ENCODE results near the gene MMP12.

Gene MMP12

GRCh38 chr11:102850973-102851745, 23.6 kb downstream of the MMP12 start:
- DNase-seq (ENCODE audit: low spot score): peak; percentile 86

DNA sequence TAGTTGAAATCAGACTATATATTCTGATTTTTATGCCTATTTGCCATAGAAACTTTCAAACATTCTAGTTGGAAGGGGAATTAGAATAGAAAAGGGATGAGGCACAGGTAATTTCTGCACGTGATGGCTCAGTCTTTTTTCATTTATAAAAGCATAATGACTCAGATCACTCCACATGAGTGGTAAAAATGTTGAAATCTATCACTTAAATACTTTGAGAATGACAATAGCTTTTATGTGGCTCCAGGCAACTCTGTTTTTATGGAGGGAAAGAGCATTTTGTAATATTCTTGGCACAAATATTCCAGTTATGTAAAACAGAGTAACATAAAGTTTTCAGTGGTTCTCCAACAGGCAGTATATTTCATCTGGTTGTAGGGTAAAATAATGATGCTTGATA, 25.5 kb downstream of the MMP12 start:
- DNase-seq (ENCODE audit: low spot score): peak; percentile 48

GRCh38 chr11:102846292-102846691, 28.5 kb downstream of the MMP12 start:
- DNase-seq (ENCODE audit: low spot score): no peak

DNA sequence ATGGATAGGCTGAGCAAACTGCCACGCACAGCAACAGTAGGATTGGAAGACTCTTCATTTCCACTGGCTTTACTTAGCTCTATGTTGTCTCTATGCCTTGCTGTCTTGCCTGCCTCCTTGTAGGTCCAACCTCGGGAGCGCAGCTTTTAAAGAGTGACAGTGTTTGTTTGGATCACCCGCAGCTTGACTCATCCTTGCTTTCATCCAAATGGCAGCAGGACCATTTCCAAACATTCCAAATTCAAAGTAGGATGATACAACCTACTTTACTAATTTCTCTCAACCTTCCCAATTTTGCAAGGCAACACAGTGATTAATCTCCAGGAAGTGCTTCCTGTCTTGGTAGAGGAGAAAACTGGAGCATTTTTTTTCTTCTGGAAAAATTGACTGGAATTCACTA, 31.3 kb downstream of the MMP12 start, which contains the start of gene MMP3:
TSS of gene MMP3 (minus strand) at position 121 of the 400 bp plus-strand sequence. CDS start at position 58, 63 bp downstream.
- DNase-seq (ENCODE audit: low spot score): peak; percentile 57

GRCh38 chr11:102842930-102843329, 31.9 kb downstream of the MMP12 start:
- DNase-seq (ENCODE audit: low spot score): no peak

GRCh38 chr11:102840018-102840417, 34.8 kb downstream of the MMP12 start:
- DNase-seq (ENCODE audit: low spot score): no peak

DNA sequence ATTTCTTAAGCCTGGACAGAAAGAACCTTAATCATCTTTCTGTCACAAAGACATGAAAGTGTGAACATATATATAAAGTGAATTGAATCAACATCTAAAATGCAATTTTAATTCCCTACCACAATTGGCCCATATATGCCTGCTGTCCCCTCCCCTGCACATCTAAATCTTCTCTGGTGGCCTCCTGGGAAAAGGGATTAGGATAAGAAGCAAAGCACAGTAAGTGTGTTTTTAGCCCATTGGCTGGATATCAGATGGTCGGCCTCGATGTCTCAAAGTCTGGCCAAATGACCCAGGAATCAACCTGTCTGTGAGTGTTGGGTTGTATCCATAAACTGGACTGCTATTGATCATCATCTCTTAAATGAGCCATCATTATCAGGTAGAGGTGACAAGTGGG, 37.1 kb downstream of the MMP12 start:
- no peak for DNase-seq (ENCODE audit: low spot score)

DNA sequence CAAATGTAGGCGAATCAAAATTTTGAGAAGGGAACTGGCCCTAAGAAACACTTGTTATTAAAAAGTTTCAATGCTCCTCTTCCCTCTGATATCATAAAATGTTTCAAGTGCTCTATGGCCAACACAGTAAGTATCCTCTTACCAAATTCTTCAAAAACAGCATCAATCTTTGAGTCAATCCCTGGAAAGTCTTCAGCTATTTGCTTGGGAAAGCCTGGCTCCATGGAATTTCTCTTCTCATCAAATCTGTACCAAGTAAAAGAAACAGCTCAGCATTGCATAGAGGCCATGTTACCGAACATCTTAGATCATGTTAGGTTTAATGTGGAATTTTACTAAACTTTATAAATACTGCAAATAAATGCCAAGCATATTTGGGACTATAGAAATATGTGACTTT, 37.6 kb downstream of the MMP12 start:
- DNase-seq (ENCODE audit: low spot score): peak; percentile 14

DNA sequence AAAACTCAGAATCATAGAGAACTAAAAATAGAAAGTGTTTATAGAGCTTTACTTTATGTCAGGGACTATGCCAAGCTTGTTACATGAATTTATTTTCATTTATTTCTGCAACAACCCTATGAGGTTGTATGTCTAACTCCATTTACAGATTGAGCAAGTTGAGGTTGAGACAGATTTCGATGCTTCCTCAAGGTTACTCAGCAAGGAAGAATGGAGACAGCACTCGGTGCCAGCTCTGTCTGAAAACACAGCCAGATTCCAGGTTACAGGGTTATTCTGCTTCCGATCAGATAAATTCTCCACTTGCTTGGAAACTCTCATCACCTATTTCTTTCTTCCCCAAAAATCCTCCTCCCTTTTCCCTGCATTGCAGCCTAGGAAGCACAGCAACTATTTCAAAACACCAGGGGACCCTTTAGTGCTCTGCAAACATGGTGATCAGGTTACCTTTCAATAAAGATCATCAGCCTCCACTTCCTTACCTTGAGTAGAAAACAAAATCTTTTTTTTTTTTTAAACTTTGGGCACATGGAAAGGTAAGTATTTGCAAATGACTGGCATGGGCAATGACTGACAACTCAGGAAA, 38.4 kb downstream of the MMP12 start:
- DNase-seq (ENCODE audit: low spot score): peak; percentile 66

DNA sequence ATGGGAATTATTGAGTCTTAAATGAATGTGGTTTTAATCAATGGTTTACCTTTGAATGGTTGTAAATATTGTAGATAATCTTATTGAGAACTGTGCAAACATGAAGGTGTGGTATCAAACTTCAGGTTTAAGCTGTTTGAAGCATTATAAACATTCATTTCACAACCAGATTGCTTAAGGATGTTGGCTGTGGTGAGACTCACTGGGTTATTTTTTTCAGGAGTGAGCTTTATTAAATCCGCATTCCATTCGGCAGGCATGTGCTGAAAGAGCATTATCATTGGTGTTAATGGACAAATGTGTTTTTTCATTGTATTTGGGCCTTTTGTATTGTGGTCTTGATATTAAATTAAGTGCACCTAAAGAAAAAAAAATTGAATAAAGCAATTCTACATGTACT, 41.1 kb downstream of the MMP12 start:
- no peak for DNase-seq (ENCODE audit: low spot score)

GRCh38 chr11:102832612-102833011, 42.2 kb downstream of the MMP12 start:
- DNase-seq (ENCODE audit: low spot score): no peak

DNA sequence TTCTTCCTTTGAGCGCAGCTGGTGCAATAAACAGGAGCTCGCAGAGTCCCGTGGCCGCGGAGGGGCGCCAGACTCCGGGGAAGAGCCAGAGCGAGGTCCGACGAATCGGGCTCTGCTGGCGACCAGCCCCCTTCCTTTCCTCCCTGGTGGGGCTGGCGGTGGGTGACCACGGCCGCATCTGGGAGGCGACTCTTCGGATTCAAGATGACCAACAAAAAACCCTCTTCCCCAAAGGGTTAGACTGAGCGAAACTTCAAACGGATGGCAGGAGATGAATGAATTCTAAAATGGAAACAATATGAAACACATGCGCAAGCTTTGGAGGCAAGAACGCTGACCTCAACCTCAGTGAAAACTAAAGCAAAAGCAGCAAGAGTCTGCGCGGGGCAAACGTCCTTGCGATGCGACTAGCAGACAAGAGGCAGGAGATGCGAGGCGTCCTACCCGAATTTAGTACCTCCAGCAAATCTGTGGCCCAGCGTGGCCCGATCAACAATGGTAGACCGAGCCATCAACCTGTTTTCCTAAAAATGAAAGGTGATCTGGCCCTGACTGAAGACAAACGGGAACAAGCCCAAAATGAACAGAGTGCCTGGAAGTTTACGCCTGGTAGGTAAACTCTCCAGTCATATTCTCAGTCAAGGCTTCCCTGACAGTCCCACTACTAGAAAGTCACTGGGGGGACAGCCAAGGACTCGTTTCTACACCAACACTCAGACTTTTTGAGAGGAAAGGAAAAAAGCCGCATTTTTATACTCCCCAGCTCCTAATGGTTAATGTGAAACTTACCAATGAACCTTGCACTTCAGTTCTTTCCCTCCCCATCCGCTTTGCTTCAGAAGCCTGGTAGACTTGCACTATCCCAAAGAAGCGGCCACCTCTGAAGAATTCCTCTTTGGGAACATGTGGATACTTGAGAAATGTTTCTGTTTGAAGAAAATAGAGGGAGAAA, 43.0 kb downstream of the MMP12 start:
- DNase-seq (ENCODE audit: low spot score): peak; percentile 89

GRCh38 chr11:102831128-102831488, 43.7 kb downstream of the MMP12 start:
- DNase-seq (ENCODE audit: low spot score): no peak

GRCh38 chr11:102830001-102830727, 44.6 kb downstream of the MMP12 start:
- DNase-seq (ENCODE audit: low spot score): peak; percentile 14

GRCh38 chr11:102829316-102830000, 45.3 kb downstream of the MMP12 start:
- DNase-seq (ENCODE audit: low spot score): no peak

- DNase-seq (ENCODE audit: low spot score): no peak
These were observed 50.2 kb downstream of the MMP12 start for GRCh38 chr11:102824556-102824955.

DNA sequence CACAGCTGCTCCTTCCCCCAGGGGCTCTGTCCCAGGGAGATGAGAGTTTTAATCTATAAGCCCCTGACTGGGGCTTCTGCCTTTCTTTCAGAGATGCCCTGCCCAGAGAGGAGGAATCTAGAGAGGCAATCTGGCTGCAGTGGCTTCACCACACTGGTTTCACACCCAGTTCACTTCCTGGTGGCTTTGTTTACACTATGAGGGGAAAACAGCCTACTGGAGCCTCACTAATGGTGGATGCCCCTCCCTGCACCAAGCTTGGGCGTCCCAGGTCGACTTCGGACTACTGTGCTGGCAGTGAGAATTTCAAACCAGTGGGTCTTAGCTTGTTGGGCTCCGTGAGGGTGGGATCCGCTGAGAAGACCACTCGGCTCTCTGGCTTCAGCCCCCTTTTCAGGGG, 55.3 kb downstream of the MMP12 start:
- DNase-seq (ENCODE audit: low spot score): no peak

DNA sequence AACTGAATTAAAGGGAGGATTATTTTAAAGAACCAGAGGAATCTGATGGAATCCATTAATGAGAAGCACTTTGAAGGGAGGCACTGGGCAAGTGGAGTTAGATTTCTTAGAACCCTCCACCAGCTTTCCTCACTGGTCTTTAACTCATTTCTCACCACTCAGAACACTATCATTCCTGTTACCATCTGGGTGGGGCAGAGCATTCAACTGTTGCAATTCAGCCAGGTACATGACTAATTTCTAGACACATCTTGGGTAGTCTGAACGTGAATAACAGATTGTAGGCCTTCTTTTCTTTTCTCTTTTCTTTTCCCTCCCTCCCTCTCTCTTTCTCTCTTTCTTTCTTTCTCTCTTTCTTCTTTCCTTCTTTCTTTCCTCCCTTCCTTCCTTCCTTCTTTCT, 61.3 kb downstream of the MMP12 start:
- no peak for DNase-seq (ENCODE audit: low spot score)
